GM12875 (cell line): ENCODE data around the gene MAML2.

ENCODE experiments used
- H3K4me3 ChIP-seq: one replicate; pipeline ENCODE4 v1.5.1; 2011; ENCODE audit warnings: low read depth, low read length, control low read depth
- CTCF ChIP-seq: IDR thresholded peaks from 2 replicates; pipeline ENCODE4 v1.5.1; 2011; ENCODE audit warnings: low read depth, mild to moderate bottlenecking, control low read depth, inconsistent platforms, low read length, moderate library complexity, borderline replicate concordance; ENCODE audit not compliant: insufficient read depth

Gene MAML2

GRCh38 chr11:96044311-96044710, 298.7 kb downstream of the MAML2 start:
- no peak overlapping the region for H3K4me3 ChIP-seq
- TF ChIP-seq CTCF = no peak

GRCh38 chr11:96043291-96043690, 299.7 kb downstream of the MAML2 start:
- no peak overlapping the region for H3K4me3 ChIP-seq
- TF ChIP-seq CTCF = no peak

- no peak for TF ChIP-seq CTCF
- H3K4me3 ChIP-seq = no peak overlapping the region
Measured at GRCh38 chr11:96038046-96038445, 304.9 kb downstream of the MAML2 start.

- no peak overlapping the region for H3K4me3 ChIP-seq
- TF ChIP-seq CTCF = no peak
Measured at GRCh38 chr11:96037405-96037949, 305.5 kb downstream of the MAML2 start.

- no peak overlapping the region for H3K4me3 ChIP-seq
- TF ChIP-seq CTCF = no peak
Measured at GRCh38 chr11:96036863-96037262, 306.1 kb downstream of the MAML2 start.

- no peak for TF ChIP-seq CTCF
- H3K4me3 ChIP-seq = no peak overlapping the region
Measured at GRCh38 chr11:96035740-96036078, 307.3 kb downstream of the MAML2 start.

GRCh38 chr11:96035031-96035739, 307.8 kb downstream of the MAML2 start:
- no peak for TF ChIP-seq CTCF
- H3K4me3 ChIP-seq = no peak overlapping the region
